DND-41 (cell line): ENCODE measurements around the gene DYSF.

Source experiments
- ATAC-seq: fragments of 200-7000 bp; cut with Tn5 transposase; 3 replicates; pipeline ENCODE4 v1.9.1; 2021; ENCODE audit warnings: low read depth; ENCODE audit not compliant: insufficient read depth
- DNase-seq: peaks from one replicate; pipeline ENCODE4 v3.0.0-alpha.2; 2020
- H2AFZ ChIP-seq: 2 replicates; pipeline ENCODE4 v1.6.0; 2012; ENCODE audit warnings: low read depth, low read length
- H3K27ac ChIP-seq: 2 replicates; pipeline ENCODE4 v1.5.1; 2012; ENCODE audit warnings: low read length, inconsistent platforms
- H3K27me3 ChIP-seq: fragments of 200-600 bp; sonication (generic); 2 replicates; pipeline ENCODE4 v1.6.0; 2012; ENCODE audit warnings: low read length, mild to moderate bottlenecking, inconsistent platforms; ENCODE audit not compliant: insufficient read depth, poor library complexity
- H3K36me3 ChIP-seq: 2 replicates; pipeline ENCODE4 v1.5.1; 2012; ENCODE audit warnings: low read length, inconsistent platforms; ENCODE audit not compliant: insufficient read depth
- H3K4me1 ChIP-seq: 2 replicates; pipeline ENCODE4 v1.5.1; 2012; ENCODE audit warnings: mild to moderate bottlenecking, low read length; ENCODE audit not compliant: insufficient read depth
- H3K4me2 ChIP-seq: 2 replicates; pipeline ENCODE4 v1.6.0; 2012; ENCODE audit warnings: mild to moderate bottlenecking, moderate library complexity, low read length, inconsistent platforms; ENCODE audit not compliant: insufficient read depth
- H3K4me3 ChIP-seq, 2 experiments: fragments of 200-600 bp in 1 of 2; shearing (Covaris generic) in 1 of 2; 2 replicates each; pipeline ENCODE4 v1.5.1; 2012 to 2016; ENCODE audit warnings: inconsistent platforms in 2 of 2, low read length in 2 of 2, mild to moderate bottlenecking in 2 of 2, low read depth in 1 of 2, moderate library complexity in 1 of 2
- H3K79me2 ChIP-seq: 2 replicates; pipeline ENCODE4 v1.6.0; 2012; ENCODE audit warnings: low read length, inconsistent platforms; ENCODE audit not compliant: insufficient read depth
- H3K9ac ChIP-seq: 2 replicates; pipeline ENCODE4 v1.6.0; 2012; ENCODE audit warnings: low read depth, mild to moderate bottlenecking, inconsistent platforms, low read length, moderate library complexity
- H3K9me3 ChIP-seq: 2 replicates; pipeline ENCODE4 v1.5.1; 2012; ENCODE audit warnings: low read length, moderate library complexity, mild to moderate bottlenecking, inconsistent platforms; ENCODE audit not compliant: insufficient read depth, severe bottlenecking
- H4K20me1 ChIP-seq: 2 replicates; pipeline ENCODE4 v1.6.0; 2012; ENCODE audit warnings: low read length; ENCODE audit not compliant: insufficient read depth
- CTCF ChIP-seq: IDR thresholded peaks from 2 replicates; pipeline ENCODE4 v1.5.1; 2012; ENCODE audit warnings: borderline replicate concordance, low read length, moderate library complexity, mild to moderate bottlenecking; ENCODE audit not compliant: poor library complexity, severe bottlenecking; ENCODE audit errors: extremely low read depth
- EZH2 ChIP-seq: IDR thresholded peaks from 3 replicates; pipeline ENCODE4 v1.6.1; 2012; ENCODE audit warnings: borderline replicate concordance, low read depth, mild to moderate bottlenecking, moderate library complexity, low read length, inconsistent platforms; ENCODE audit not compliant: severe bottlenecking

DYSF gene

GRCh38 chr2:71536226-71536671 lies 82.9 kb downstream of the DYSF start:
- Histone ChIP-seq H3K79me2 (no peaks in the 10 kb centered on the region), H3K9ac (no peak overlapping the region), H3K4me1 (no peaks in the 10 kb centered on the region), H2AFZ (no peak overlapping the region), H4K20me1 (no peaks in the 10 kb centered on the region), H3K4me3 (no peak overlapping the region), H3K36me3 (no peaks in the 10 kb centered on the region), H3K9me3 (no peaks in the 10 kb centered on the region), H3K27ac (no peak overlapping the region), H3K27me3 (no peaks in the 10 kb centered on the region), H3K4me2 (no peak overlapping the region)
- no peak for ATAC-seq
- DNase-seq = no peak
- no peak for TF ChIP-seq EZH2
- no peak for TF ChIP-seq CTCF

DNA sequence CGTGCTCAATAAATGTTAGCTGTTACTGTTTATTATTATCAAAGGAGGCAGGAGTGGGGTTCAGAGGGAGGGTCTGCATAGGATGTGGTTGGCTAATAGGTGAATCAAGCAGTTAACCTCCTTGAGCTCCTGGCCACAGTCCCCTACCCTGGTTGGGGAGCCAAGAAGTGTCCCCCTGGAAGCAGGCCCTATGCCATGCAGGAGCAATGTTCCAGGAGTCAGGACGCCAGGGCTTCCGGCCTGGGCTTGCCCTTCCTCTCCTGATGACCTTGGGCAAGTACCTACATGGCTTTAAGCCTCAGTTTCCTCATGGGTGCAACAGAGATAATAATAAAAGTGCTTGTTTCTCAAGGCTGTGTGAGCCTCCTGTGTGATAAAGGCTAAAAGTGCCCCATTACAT lies 84.9 kb downstream of the DYSF start:
- no peak overlapping the region for H3K27ac ChIP-seq
- TF ChIP-seq EZH2 = no peak
- TF ChIP-seq CTCF = no peak
- no peak overlapping the region for H3K4me2 ChIP-seq
- no peaks in the 10 kb centered on the region for H3K9me3 ChIP-seq
- no peak overlapping the region for H2AFZ ChIP-seq
- no peaks in the 10 kb centered on the region for H3K36me3 ChIP-seq
- no peaks in the 10 kb centered on the region for H4K20me1 ChIP-seq
- H3K4me1 ChIP-seq = no peaks in the 10 kb centered on the region
- no peaks in the 10 kb centered on the region for H3K27me3 ChIP-seq
- H3K9ac ChIP-seq = no peak overlapping the region
- ATAC-seq (no peak), DNase-seq (no peak)
- no peaks in the 10 kb centered on the region for H3K79me2 ChIP-seq
- H3K4me3 ChIP-seq = no peak overlapping the region

DNA sequence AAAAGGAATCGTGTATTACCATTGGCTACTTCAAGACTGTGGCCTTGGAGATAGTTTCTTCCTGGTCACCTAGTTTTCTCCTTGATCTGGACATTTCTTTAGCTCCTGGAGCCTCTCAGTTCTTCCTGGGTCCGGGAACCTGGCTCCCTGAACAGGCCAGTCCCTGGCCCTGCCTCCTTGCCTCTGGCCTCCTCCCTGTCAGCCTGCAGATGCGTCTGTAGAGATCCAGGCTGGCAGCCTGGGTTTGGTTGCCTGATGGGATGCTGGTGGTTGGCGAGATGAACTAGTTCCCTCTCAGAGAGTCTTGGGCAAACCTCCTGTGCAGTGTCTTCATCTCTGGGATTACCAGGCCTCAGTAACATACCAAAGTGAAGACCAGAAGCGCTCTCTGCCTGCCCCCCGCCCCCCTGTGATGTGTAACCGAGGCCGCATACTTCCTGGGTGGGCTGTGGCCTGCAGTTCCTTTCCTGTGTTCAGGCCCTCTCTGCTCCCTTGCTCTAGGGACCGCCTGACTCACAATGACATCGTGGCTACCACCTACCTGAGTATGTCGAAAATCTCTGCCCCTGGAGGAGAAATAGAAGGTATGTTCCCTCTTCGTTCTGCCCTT lies 85.4 kb downstream of the DYSF start:
- Histone ChIP-seq H3K4me2 (no peak overlapping the region), H3K27ac (no peak overlapping the region), H2AFZ (no peak overlapping the region), H3K9ac (no peak overlapping the region), H3K9me3 (no peaks in the 10 kb centered on the region), H3K4me3 (no peak overlapping the region), H3K4me1 (no peaks in the 10 kb centered on the region), H3K79me2 (no peaks in the 10 kb centered on the region), H4K20me1 (no peaks in the 10 kb centered on the region), H3K36me3 (no peaks in the 10 kb centered on the region), H3K27me3 (no peaks in the 10 kb centered on the region)
- TF ChIP-seq CTCF = no peak
- TF ChIP-seq EZH2 = no peak
- 0 out of 3 replicates have a peak, but pooled peaks have one; percentile 31 for ATAC-seq
- DNase-seq = no peak

DNA sequence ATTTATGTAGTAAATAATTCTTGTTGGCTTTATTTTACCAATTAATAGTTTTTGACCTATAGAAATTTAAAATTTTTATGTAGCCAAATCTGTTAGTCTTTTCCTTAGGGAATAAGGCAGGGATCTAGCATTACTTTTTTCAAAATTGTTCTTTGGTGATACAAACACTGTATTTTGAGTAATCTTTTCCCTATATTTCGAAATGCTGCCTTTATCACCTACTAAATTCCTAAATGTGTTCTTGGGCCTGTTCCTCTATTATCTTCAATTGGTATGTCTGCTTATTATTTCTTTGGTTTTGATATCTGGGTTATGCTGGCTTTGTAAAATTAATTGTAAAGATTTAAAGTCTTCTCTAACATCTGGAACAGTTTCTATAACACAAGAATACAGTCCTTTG lies 87.5 kb downstream of the DYSF start:
- Histone ChIP-seq H3K4me3 (no peak overlapping the region), H3K36me3 (no peaks in the 10 kb centered on the region), H4K20me1 (no peaks in the 10 kb centered on the region; the same call in 1 of the 2 replicates), H3K4me1 (no peaks in the 10 kb centered on the region), H2AFZ (no peak overlapping the region), H3K79me2 (no peaks in the 10 kb centered on the region), H3K9ac (no peak overlapping the region), H3K4me2 (no peak overlapping the region), H3K9me3 (no peaks in the 10 kb centered on the region), H3K27ac (no peak overlapping the region), H3K27me3 (peaks cover 10% of the 10 kb centered on the region)
- DNase-seq (no peak), ATAC-seq (no peak)
- TF ChIP-seq CTCF (no peak), EZH2 (no peak)
